C4-2B (cell line): ENCODE data around the gene LIF.

ENCODE experiments used
- CTCF ChIP-seq: fragments of 450-650 bp; conservative IDR thresholded peaks from 2 replicates; pipeline ENCODE4 v1.5.1; 2017; ENCODE audit warnings: mild to moderate bottlenecking
- ZFX ChIP-seq: fragments of 450-650 bp; IDR thresholded peaks from 2 replicates; pipeline ENCODE4 v1.6.1; 2017

- TF ChIP-seq CTCF (no peak), ZFX (no peak)
Measured at GRCh38 chr22:30190574-30190973, 56.0 kb downstream of the LIF start.
